Panc1 (cell line): ENCODE results near the gene ZIC4. TPM values are rescaled to one million over a fixed set of nuclear protein-coding genes. Genes with fewer than 3 reads are reported as not detected.

Experiments used
- ATAC-seq: fragments of 200-7000 bp; cut with Tn5 transposase; 2 replicates; pipeline ENCODE4 v1.9.1; 2020; ENCODE audit warnings: mild to moderate bottlenecking, moderate library complexity
- BruUV-seq: library from RNA; stranded (reverse); fragments of 400-500 nt; replicated peaks from 2 replicates; lab custom pipeline; 2021; lab: Mats Ljungman, UMichigan
- CTCF ChIA-PET: fragments of 300-600 bp; sonication (Branson Sonifier 250); formaldehyde crosslinking; loops from one replicate; lab custom pipeline; 2022; ENCODE audit warnings: antibody characterized with exemption; lab: Charles Lee
- POLR2A ChIA-PET: fragments of 300-600 bp; sonication (Branson Sonifier 250); formaldehyde crosslinking; loops from one replicate; lab custom pipeline; 2022; ENCODE audit warnings: antibody characterized with exemption; lab: Charles Lee
- DNase-seq: peaks from one replicate; pipeline ENCODE4 v3.0.0-alpha.2; 2010; ENCODE audit warnings: low read depth, low spot score
- H3K27ac ChIP-seq: 2 replicates; pipeline ENCODE4 v1.5.1; 2011; ENCODE audit warnings: mild to moderate bottlenecking, low read length, inconsistent platforms
- H3K27me3 ChIP-seq: fragments of 200-500 bp; sonication (Bioruptor generic); 2 replicates; pipeline ENCODE4 v1.6.0; 2014; ENCODE audit warnings: low read length, inconsistent platforms; ENCODE audit not compliant: control insufficient read depth, insufficient read depth
- H3K36me3 ChIP-seq: fragments of 200-500 bp; sonication (Bioruptor generic); 2 replicates; pipeline ENCODE4 v1.5.1; 2014; ENCODE audit warnings: inconsistent platforms, mild to moderate bottlenecking, low read length, moderate library complexity; ENCODE audit not compliant: control insufficient read depth, insufficient read depth
- H3K4me1 ChIP-seq: 2 replicates; pipeline ENCODE4 v1.5.1; 2011; ENCODE audit warnings: inconsistent platforms, mild to moderate bottlenecking, low read length, moderate library complexity; ENCODE audit not compliant: control insufficient read depth, insufficient read depth
- H3K4me3 ChIP-seq, 2 experiments: 2 replicates each; pipeline ENCODE4 v1.5.1; 2011 to 2012; ENCODE audit warnings: low read depth in 2 of 2, low read length in 2 of 2, mild to moderate bottlenecking in 2 of 2, inconsistent platforms in 1 of 2, moderate library complexity in 1 of 2
- H3K9me3 ChIP-seq: fragments of 200-500 bp; sonication (Bioruptor generic); 2 replicates; pipeline ENCODE4 v1.5.1; 2014; ENCODE audit warnings: low read depth, mild to moderate bottlenecking, inconsistent platforms, low read length, moderate library complexity; ENCODE audit not compliant: control insufficient read depth, insufficient read depth
- CTCF ChIP-seq: fragments of 450-650 bp; IDR thresholded peaks from 2 replicates; pipeline ENCODE4 v1.5.1; 2017; ENCODE audit warnings: mild to moderate bottlenecking
- POLR2AphosphoS5 ChIP-seq: IDR thresholded peaks from 2 replicates; pipeline ENCODE4 v1.6.1; 2012; ENCODE audit warnings: mild to moderate bottlenecking, low read depth, low read length, moderate library complexity
- REST ChIP-seq, 2 experiments: IDR thresholded peaks; 2 replicates each; pipeline ENCODE4 v1.6.1; 2011 to 2012; ENCODE audit warnings: low read depth in 2 of 2, control low read depth in 1 of 2, low read length in 1 of 2, mild to moderate bottlenecking in 1 of 2, moderate library complexity in 1 of 2; ENCODE audit not compliant: insufficient read depth in 1 of 2
- SIN3A ChIP-seq: IDR thresholded peaks from 2 replicates; pipeline ENCODE4 v1.6.1; 2012; ENCODE audit warnings: low read depth, mild to moderate bottlenecking, low read length, moderate library complexity, borderline replicate concordance; ENCODE audit not compliant: insufficient read depth
- TCF7L2 ChIP-seq: IDR thresholded peaks from 2 replicates; pipeline ENCODE4 v1.6.1; 2011; ENCODE audit warnings: mild to moderate bottlenecking, low read depth, low read length, inconsistent platforms
- in situ Hi-C: cut with HindIII; loops from 2 replicates; pipeline ENCODE4 v1.10.0; 2016; ENCODE audit warnings: low sequenced_read_pairs, low pct_unique_long_range_greater_than_20kb
- intact Hi-C: fragments of 100-400 bp; cut with micrococcal nuclease; formaldehyde crosslinking; loops from one replicate; pipeline ENCODE4 v1.10.0; 2022; ENCODE audit not compliant: unreplicated experiment
- total RNA-seq: library from RNA; stranded (reverse); gene quantifications from one replicate; pipeline ENCODE4 v1.2.1, GENCODE V29; 2021; ENCODE audit not compliant: unreplicated experiment

Gene ZIC4
- total RNA-seq, 1 experiment from 2014 or later, result not detected

DNA sequence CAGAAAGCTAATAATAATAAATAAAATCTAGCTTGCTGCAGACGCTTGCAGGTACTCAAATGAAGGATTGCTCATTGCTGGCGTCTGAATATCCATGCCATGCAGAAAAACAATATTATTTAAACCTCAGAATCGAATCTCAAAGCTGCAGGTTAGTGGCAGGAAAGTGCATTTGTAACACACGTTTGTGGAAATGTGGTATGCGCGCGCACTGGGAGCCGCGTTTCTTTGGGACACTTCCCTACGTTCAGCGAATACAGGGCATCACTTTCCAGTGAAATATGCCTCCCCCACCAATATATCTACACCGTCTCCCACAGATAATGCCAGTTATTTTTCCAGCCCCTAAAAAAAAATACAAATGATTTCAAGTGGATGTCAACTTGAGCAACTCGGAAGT lies 37.1 kb downstream of the ZIC4 start:
- no peak for TF ChIP-seq REST (IDR thresholded peaks at IDR 0.05; ENCODE audit: insufficient read depth in 1 of 2, low read depth in 2 of 2, low read length in 1 of 2)
- no peak for TF ChIP-seq SIN3A
- TF ChIP-seq CTCF, result no peak
- TF ChIP-seq POLR2AphosphoS5, result no peak
- no peak for TF ChIP-seq TCF7L2
- CTCF ChIA-PET, result no interaction called here
- no peak overlapping the region for H3K4me3 ChIP-seq
- no peaks in the 10 kb centered on the region for H3K4me1 ChIP-seq
- ATAC-seq, result no peak
- no peak overlapping the region for H3K27ac ChIP-seq
- in situ Hi-C loops, result no loop called here
- intact Hi-C loops, result no loop called here
- BruUV-seq, result no TSS peak
- H3K27me3 ChIP-seq, result peaks cover 48% of the 10 kb centered on the region
- no peaks in the 10 kb centered on the region for H3K9me3 ChIP-seq
- H3K36me3 ChIP-seq, result no peaks in the 10 kb centered on the region
- no peak for DNase-seq
- POLR2A ChIA-PET, result no interaction called here

GRCh38 chr3:147368561-147369221 lies 37.7 kb downstream of the ZIC4 start:
- POLR2A ChIA-PET, result no interaction called here
- Histone ChIP-seq H3K27ac (no peak overlapping the region), H3K27me3 (peaks cover 50% of the 10 kb centered on the region), H3K4me1 (no peaks in the 10 kb centered on the region), H3K36me3 (no peaks in the 10 kb centered on the region), H3K4me3 (no peak overlapping the region), H3K9me3 (no peaks in the 10 kb centered on the region)
- CTCF ChIA-PET, result no interaction called here
- in situ Hi-C loops, result no loop called here
- intact Hi-C loops, result no loop called here
- BruUV-seq, result no TSS peak
- DNase-seq, result no peak
- no peak for TF ChIP-seq REST (IDR thresholded peaks at IDR 0.05; ENCODE audit: insufficient read depth in 1 of 2, low read depth in 2 of 2, low read length in 1 of 2)
- no peak for TF ChIP-seq TCF7L2
- TF ChIP-seq SIN3A, result no peak
- ATAC-seq, result no peak
